Measurements from ENCODE around the gene LMNA.

GRCh38 chr1:156097499-156098178 is 16.9 kb upstream of the LMNA start:
- no peak for TF ChIP-seq POLR2A (IDR thresholded peaks at IDR 0.05; ENCODE audit: low read length)
- no peak for TF ChIP-seq GATA1 (IDR thresholded peaks at IDR 0.05; ENCODE audit: low read depth, low read length)

All from erythroblast (primary cell).